Measurements from ENCODE around the gene ZNF784. TPM values are rescaled to one million over a fixed set of nuclear protein-coding genes. Genes with fewer than 3 reads are reported as not detected.

The ZNF784 gene
- total and polyA plus RNA-seq, 9 of the 15 experiments (the other 6 are each of a cell fraction or from before 2014, with no cell fraction given), result 0.14 to 6.1 (median 2.1) TPM

GRCh38 chr19:55644842-55645511 is 20.6 kb upstream of the ZNF784 start:
- no TSS peak for BruUV-seq (replicated peaks)
- Histone ChIP-seq H3K79me2 (ENCODE audit: control insufficient read depth, insufficient read depth, low read length) (peaks cover 79% of the 10 kb centered on the region), H3K9ac (ENCODE audit: insufficient read depth in 1 of 2, low read depth in 2 of 2, low read length in 2 of 2) (peak overlapping the region; percentile 88 to 98; a peak in 3 of 4 replicates), H3K36me3 (ENCODE audit: control insufficient read depth, insufficient read depth, low read length) (peaks cover 29% of the 10 kb centered on the region; the same call in 2 of the 3 replicates), H3K27ac (ENCODE audit: extremely low read depth, low read depth, low read length) (no peak overlapping the region; the same call in 2 of the 3 replicates), H2AFZ (ENCODE audit: low read depth, low read length) (no peak overlapping the region), H4K20me1 (replicated peaks; ENCODE audit: control insufficient read depth, insufficient read depth, low read length) (no peaks in the 10 kb centered on the region), H3K9me1 (ENCODE audit: control insufficient read depth, insufficient read depth, low read length) (no peaks in the 10 kb centered on the region), H3K27me3 (ENCODE audit: control insufficient read depth in 2 of 2, insufficient read depth in 2 of 2, low read length in 2 of 2) (no peaks in the 10 kb centered on the region), H3K4me2 (ENCODE audit: insufficient read depth, low read length) (peak overlapping the region; percentile 90), H3K4me1 (replicated peaks in 1 of 2; ENCODE audit: control insufficient read depth in 2 of 2, insufficient read depth in 2 of 2, low read length in 2 of 2) (peaks cover 42 to 77% of the 10 kb centered on the region in 2 experiments), H3K9me3 (replicated peaks; ENCODE audit: control insufficient read depth, insufficient read depth, low read depth, low read length) (no peaks in the 10 kb centered on the region), H3K4me3 (peak overlapping the region; percentile 94)
- DNase-seq (ENCODE audit: extremely low read depth in 1 of 4, low spot score in 3 of 4) (no peak), FAIRE-seq (no peak), ATAC-seq (no peak)
- CTCF ChIA-PET (ENCODE audit: low intra/inter-chr PET ratio), result interaction anchor here (1.0 kb wide), 1 partner anchor 9 kb away, joined by 3 read pairs; no protein-coding TSS in a partner anchor
- 86% methylated on average over 11 of the region's 28 CpGs for WGBS (ENCODE audit: insufficient coverage, low coverage, missing lambda C conversion rate)
- in situ Hi-C loops (cut with MboI), result loop anchor here (25.0 kb wide), 2 partner anchors 508 to 667 kb away; partner anchors contain the start of genes TNNT1 and ZSCAN5A
- intact Hi-C loops (cut with micrococcal nuclease), result no loop called here
- POLR2A ChIA-PET, result interaction anchor here (0.9 to 1.2 kb wide), 2 partner anchors 9 to 27 kb away, joined by 3 to 6 read pairs; partner anchors contain the start of gene U2AF2
- TF ChIP-seq ZNF408 (CRISPR knock-in tag; IDR thresholded peaks at IDR 0.05; ENCODE audit: low read depth), result no peak
- no peak for TF ChIP-seq CSDE1 (IDR thresholded peaks at IDR 0.05)
- TF ChIP-seq MLLT1 (IDR thresholded peaks at IDR 0.05), result no peak
- TF ChIP-seq, protein P1, sequence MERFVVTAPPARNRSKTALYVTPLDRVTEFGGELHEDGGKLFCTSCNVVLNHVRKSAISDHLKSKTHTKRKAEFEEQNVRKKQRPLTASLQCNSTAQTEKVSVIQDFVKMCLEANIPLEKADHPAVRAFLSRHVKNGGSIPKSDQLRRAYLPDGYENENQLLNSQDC (CRISPR knock-in tag; IDR thresholded peaks at IDR 0.05), result no peak
- TF ChIP-seq ZNF311 (CRISPR knock-in tag; IDR thresholded peaks at IDR 0.05), result no peak
- no peak for TF ChIP-seq ASH1L (IDR thresholded peaks at IDR 0.05; ENCODE audit: borderline replicate concordance, low read depth, partially characterized antibody)
- peak; percentile 85 for TF ChIP-seq RBM22 (IDR thresholded peaks at IDR 0.05; ENCODE audit: low read depth, low read length, poor library complexity, severe bottlenecking)
- TF ChIP-seq HNRNPH1 (optimal IDR thresholded peaks at IDR 0.05; ENCODE audit: low read depth, low read length), result no peak
- no peak for TF ChIP-seq MIER1 (IDR thresholded peaks at IDR 0.05; ENCODE audit: low read depth)
- TF ChIP-seq, protein P2, sequence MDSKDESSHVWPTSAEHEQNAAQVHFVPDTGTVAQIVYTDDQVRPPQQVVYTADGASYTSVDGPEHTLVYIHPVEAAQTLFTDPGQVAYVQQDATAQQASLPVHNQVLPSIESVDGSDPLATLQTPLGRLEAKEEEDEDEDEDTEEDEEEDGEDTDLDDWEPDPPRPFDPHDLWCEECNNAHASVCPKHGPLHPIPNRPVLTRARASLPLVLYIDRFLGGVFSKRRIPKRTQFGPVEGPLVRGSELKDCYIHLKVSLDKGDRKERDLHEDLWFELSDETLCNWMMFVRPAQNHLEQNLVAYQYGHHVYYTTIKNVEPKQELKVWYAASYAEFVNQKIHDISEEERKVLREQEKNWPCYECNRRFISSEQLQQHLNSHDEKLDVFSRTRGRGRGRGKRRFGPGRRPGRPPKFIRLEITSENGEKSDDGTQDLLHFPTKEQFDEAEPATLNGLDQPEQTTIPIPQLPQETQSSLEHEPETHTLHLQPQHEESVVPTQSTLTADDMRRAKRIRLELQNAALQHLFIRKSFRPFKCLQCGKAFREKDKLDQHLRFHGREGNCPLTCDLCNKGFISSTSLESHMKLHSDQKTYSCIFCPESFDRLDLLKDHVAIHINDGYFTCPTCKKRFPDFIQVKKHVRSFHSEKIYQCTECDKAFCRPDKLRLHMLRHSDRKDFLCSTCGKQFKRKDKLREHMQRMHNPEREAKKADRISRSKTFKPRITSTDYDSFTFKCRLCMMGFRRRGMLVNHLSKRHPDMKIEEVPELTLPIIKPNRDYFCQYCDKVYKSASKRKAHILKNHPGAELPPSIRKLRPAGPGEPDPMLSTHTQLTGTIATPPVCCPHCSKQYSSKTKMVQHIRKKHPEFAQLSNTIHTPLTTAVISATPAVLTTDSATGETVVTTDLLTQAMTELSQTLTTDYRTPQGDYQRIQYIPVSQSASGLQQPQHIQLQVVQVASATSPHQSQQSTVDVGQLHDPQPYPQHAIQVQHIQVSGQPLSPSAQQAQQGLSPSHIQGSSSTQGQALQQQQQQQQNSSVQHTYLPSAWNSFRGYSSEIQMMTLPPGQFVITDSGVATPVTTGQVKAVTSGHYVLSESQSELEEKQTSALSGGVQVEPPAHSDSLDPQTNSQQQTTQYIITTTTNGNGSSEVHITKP (IDR thresholded peaks at IDR 0.05; ENCODE audit: partially characterized antibody), result peak; percentile 10
- no peak for TF ChIP-seq SMARCB1 (IDR thresholded peaks at IDR 0.05; ENCODE audit: insufficient read length, low read depth)
- peak; percentile 67 for TF ChIP-seq RBFOX2 (IDR thresholded peaks at IDR 0.05; ENCODE audit: low read depth, low read length)
- no peak for TF ChIP-seq ZNF766 (CRISPR knock-in tag; conservative IDR thresholded peaks at IDR 0.05)
- TF ChIP-seq MECOM (CRISPR knock-in tag; IDR thresholded peaks at IDR 0.05), result no peak

All from K562 (cell line).